Peyer's patch (tissue), 4 donors: ENCODE measurements around the gene ARHGAP28.

ENCODE experiments used
- POLR2A ChIP-seq, 2 donors: fragments of 450-650 bp; IDR thresholded peaks; one replicate each; pipeline ENCODE4 v1.5.1; 2017; ENCODE audit warnings: antibody characterized with exemption in 2 of 2, mild to moderate bottlenecking in 2 of 2, moderate library complexity in 2 of 2
- TF ChIP-seq, protein P1 (sequence below), 6 experiments: fragments of 450-650 bp in 4 of 6; fragments of 200-600 bp in 2 of 6; sonication (generic) in 1 of 6; IDR thresholded peaks; one replicate each; pipeline ENCODE4 v1.5.1; 2017 to 2019; ENCODE audit warnings: antibody characterized with exemption in 6 of 6, mild to moderate bottlenecking in 3 of 6, moderate library complexity in 1 of 6

DNA sequence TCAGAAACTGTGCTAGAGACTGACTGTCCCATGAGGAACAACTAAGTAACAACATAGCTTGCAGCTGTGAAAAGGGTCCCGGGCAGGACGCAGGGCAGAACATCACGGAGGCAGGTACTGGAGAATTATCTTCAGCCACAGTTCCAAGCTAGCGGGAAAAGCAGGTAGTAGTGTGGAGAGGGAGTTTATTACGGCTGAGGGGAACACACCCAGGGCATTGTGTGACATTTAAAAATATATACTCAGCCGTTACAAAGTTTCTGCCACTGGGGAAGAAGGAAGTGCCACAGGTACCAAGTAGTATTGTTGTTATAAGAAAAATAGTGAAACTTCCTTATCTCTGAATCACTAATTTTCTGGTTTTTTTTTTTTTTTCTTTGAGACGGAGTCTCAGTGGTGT is 208.5 kb downstream of the ARHGAP28 start:
- TF ChIP-seq, protein P1, sequence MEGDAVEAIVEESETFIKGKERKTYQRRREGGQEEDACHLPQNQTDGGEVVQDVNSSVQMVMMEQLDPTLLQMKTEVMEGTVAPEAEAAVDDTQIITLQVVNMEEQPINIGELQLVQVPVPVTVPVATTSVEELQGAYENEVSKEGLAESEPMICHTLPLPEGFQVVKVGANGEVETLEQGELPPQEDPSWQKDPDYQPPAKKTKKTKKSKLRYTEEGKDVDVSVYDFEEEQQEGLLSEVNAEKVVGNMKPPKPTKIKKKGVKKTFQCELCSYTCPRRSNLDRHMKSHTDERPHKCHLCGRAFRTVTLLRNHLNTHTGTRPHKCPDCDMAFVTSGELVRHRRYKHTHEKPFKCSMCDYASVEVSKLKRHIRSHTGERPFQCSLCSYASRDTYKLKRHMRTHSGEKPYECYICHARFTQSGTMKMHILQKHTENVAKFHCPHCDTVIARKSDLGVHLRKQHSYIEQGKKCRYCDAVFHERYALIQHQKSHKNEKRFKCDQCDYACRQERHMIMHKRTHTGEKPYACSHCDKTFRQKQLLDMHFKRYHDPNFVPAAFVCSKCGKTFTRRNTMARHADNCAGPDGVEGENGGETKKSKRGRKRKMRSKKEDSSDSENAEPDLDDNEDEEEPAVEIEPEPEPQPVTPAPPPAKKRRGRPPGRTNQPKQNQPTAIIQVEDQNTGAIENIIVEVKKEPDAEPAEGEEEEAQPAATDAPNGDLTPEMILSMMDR (IDR thresholded peaks at IDR 0.05) = no peak
- no peak for TF ChIP-seq POLR2A (IDR thresholded peaks at IDR 0.05)
